HG03064 (cell line): ENCODE data around the gene PABPN1L.
"Not testable (repeated sequence)": the region's sequence is repeated elsewhere in the genome, so short reads cannot be mapped to it uniquely, and the experiment has no call there.

ENCODE experiments used
- ATAC-seq: cut with Tn5 transposase; IDR thresholded peaks from one replicate; pipeline ENCODE4 v1.9.1; 2021; ENCODE audit warnings: low read depth; ENCODE audit not compliant: unreplicated experiment

Gene PABPN1L

GRCh38 chr16:88833086-88833485, 33.4 kb downstream of the PABPN1L start:
- ATAC-seq = no peak

GRCh38 chr16:88831838-88832237, 34.6 kb downstream of the PABPN1L start:
- ATAC-seq = no peak

GRCh38 chr16:88830783-88831182, 35.7 kb downstream of the PABPN1L start:
- ATAC-seq = no peak

GRCh38 chr16:88830258-88830657, 36.2 kb downstream of the PABPN1L start:
- no peak for ATAC-seq

- ATAC-seq = no peak
Observed at GRCh38 chr16:88828711-88829110, 37.7 kb downstream of the PABPN1L start.

- no peak for ATAC-seq
Observed at GRCh38 chr16:88827727-88828126, 38.7 kb downstream of the PABPN1L start.

GRCh38 chr16:88826070-88826840, 40.2 kb downstream of the PABPN1L start:
- no peak for ATAC-seq

- ATAC-seq = no peak
Observed at GRCh38 chr16:88825146-88825545, 41.3 kb downstream of the PABPN1L start.

- no peak for ATAC-seq
Observed at GRCh38 chr16:88824256-88825077, 42.0 kb downstream of the PABPN1L start.

- not testable (repeated sequence) for ATAC-seq
Observed at GRCh38 chr16:88823646-88824045, 42.8 kb downstream of the PABPN1L start.

GRCh38 chr16:88822281-88823040, 44.0 kb downstream of the PABPN1L start:
- no peak for ATAC-seq

GRCh38 chr16:88821168-88821850, 45.2 kb downstream of the PABPN1L start:
- ATAC-seq = no peak

GRCh38 chr16:88820385-88821025, 46.0 kb downstream of the PABPN1L start:
- ATAC-seq = no peak

GRCh38 chr16:88819126-88819525, 47.3 kb downstream of the PABPN1L start:
- ATAC-seq = no peak

GRCh38 chr16:88818575-88818874, 47.9 kb downstream of the PABPN1L start:
- ATAC-seq = no peak

- ATAC-seq = no peak
Observed at GRCh38 chr16:88817785-88818574, 48.5 kb downstream of the PABPN1L start.

GRCh38 chr16:88816736-88817535, 49.5 kb downstream of the PABPN1L start:
- no peak for ATAC-seq

- no peak for ATAC-seq
Observed at GRCh38 chr16:88815901-88816589, 50.4 kb downstream of the PABPN1L start.
